ENCODE data around the gene MRPS14. TPM values are rescaled to one million over a fixed set of nuclear protein-coding genes. Genes with fewer than 3 reads are reported as not detected.

Gene MRPS14
- total and polyA plus RNA-seq, 2 donors (not counting 1 experiment from before 2014, with no cell fraction given): 31.6 to 39.5 TPM

DNA sequence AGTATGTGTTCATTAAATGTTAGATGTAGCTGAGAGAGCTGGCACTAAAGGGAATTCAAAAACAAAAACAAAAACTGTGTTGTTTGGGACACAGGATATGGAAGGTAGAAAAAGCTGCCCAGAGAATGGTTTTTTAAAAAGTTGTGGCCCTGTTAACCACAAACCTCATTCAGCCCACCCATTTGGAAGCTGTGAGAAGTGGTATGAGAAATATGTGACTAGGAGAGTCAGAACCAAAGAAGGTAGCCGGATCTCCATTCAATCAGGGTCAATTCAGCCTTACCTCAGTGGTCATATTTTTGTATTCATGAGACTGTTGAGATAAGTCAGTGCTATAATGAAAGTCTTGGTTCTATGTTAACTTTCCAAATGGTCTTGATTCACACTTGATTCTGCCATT lies 53.2 kb downstream of the MRPS14 start:
- no peak overlapping the region for H2AFZ ChIP-seq (ENCODE audit: low read length)
- H3K4me2 ChIP-seq (ENCODE audit: extremely low read depth, insufficient read depth, low read length): no peak overlapping the region
- no peaks in the 10 kb centered on the region for H4K20me1 ChIP-seq (ENCODE audit: control insufficient read depth, extremely low read depth, insufficient read depth, low read length)
- H3K27me3 ChIP-seq (ENCODE audit: control insufficient read depth, insufficient read depth, low read length): no peaks in the 10 kb centered on the region
- H3K4me1 ChIP-seq (ENCODE audit: control insufficient read depth, extremely low read depth, insufficient read depth, low read length): no peaks in the 10 kb centered on the region
- H3K9ac ChIP-seq (ENCODE audit: insufficient read depth, low read length): no peak overlapping the region
- no peak overlapping the region for H3K27ac ChIP-seq (ENCODE audit: insufficient read depth, low read length)
- no peaks in the 10 kb centered on the region for H3K36me3 ChIP-seq (ENCODE audit: control insufficient read depth, insufficient read depth, low read length)
- TF ChIP-seq CTCF (conservative IDR thresholded peaks at IDR 0.05 in 1 of 2, IDR thresholded peaks at IDR 0.05 in 1 of 2; ENCODE audit: low read depth in 1 of 2, low read length in 2 of 2) (no peak), EZH2 (IDR thresholded peaks at IDR 0.05; ENCODE audit: low read length, missing control alignments) (no peak)
- no peaks in the 10 kb centered on the region for H3K9me3 ChIP-seq (ENCODE audit: control insufficient read depth, insufficient read depth, low read depth, low read length)
- H3K79me2 ChIP-seq (ENCODE audit: control insufficient read depth, insufficient read depth, low read length): no peaks in the 10 kb centered on the region
- H3K4me3 ChIP-seq (replicated peaks in 1 of 4; ENCODE audit: control extremely low read depth in 1 of 4, insufficient read depth in 1 of 4, low read depth in 3 of 4, low read length in 4 of 4): no peak overlapping the region
- peak in 1 of 2 donors; percentile 91 for DNase-seq (ENCODE audit: low read depth in 2 of 2)

DNA sequence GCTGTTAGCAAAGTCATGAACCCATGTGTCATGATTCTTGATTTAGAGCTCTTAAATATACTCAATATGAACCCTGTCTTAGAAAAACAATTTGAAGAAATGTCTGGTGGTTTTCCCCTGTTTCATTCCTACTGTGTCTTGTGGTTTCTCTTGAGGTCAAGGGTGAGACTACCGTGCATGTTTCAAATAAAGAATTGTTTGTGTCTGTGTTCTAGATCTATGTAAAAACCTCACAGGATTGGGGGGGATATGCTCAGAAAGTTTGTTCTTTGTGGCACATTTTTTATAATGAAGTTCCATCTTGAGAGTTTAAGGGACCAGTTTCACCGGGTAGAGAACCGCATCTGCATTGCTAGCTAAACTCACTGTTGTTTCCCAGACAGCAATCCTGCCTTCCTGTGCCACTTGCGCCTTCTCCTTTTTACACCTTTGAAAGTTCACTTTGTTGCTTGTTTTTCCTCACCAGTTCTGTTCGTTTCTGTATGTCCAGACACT lies 54.4 kb downstream of the MRPS14 start:
- Histone ChIP-seq H3K4me2 (ENCODE audit: extremely low read depth, insufficient read depth, low read length) (no peak overlapping the region), H3K79me2 (ENCODE audit: control insufficient read depth, insufficient read depth, low read length) (no peaks in the 10 kb centered on the region), H3K9me3 (ENCODE audit: control insufficient read depth, insufficient read depth, low read depth, low read length) (no peaks in the 10 kb centered on the region), H3K4me1 (ENCODE audit: control insufficient read depth, extremely low read depth, insufficient read depth, low read length) (no peaks in the 10 kb centered on the region), H4K20me1 (ENCODE audit: control insufficient read depth, extremely low read depth, insufficient read depth, low read length) (no peaks in the 10 kb centered on the region), H2AFZ (ENCODE audit: low read length) (no peak overlapping the region), H3K9ac (ENCODE audit: insufficient read depth, low read length) (no peak overlapping the region), H3K27me3 (ENCODE audit: control insufficient read depth, insufficient read depth, low read length) (no peaks in the 10 kb centered on the region), H3K36me3 (ENCODE audit: control insufficient read depth, insufficient read depth, low read length) (no peaks in the 10 kb centered on the region), H3K4me3 (replicated peaks in 1 of 4; ENCODE audit: control extremely low read depth in 1 of 4, insufficient read depth in 1 of 4, low read depth in 3 of 4, low read length in 4 of 4) (no peak overlapping the region), H3K27ac (ENCODE audit: insufficient read depth, low read length) (no peak overlapping the region)
- peak; percentile 43 to 96 for DNase-seq (ENCODE audit: low read depth in 2 of 2)
- TF ChIP-seq EZH2 (IDR thresholded peaks at IDR 0.05; ENCODE audit: low read length, missing control alignments) (no peak), CTCF (conservative IDR thresholded peaks at IDR 0.05 in 1 of 2, IDR thresholded peaks at IDR 0.05 in 1 of 2; ENCODE audit: low read depth in 1 of 2, low read length in 2 of 2) (no peak)

DNA sequence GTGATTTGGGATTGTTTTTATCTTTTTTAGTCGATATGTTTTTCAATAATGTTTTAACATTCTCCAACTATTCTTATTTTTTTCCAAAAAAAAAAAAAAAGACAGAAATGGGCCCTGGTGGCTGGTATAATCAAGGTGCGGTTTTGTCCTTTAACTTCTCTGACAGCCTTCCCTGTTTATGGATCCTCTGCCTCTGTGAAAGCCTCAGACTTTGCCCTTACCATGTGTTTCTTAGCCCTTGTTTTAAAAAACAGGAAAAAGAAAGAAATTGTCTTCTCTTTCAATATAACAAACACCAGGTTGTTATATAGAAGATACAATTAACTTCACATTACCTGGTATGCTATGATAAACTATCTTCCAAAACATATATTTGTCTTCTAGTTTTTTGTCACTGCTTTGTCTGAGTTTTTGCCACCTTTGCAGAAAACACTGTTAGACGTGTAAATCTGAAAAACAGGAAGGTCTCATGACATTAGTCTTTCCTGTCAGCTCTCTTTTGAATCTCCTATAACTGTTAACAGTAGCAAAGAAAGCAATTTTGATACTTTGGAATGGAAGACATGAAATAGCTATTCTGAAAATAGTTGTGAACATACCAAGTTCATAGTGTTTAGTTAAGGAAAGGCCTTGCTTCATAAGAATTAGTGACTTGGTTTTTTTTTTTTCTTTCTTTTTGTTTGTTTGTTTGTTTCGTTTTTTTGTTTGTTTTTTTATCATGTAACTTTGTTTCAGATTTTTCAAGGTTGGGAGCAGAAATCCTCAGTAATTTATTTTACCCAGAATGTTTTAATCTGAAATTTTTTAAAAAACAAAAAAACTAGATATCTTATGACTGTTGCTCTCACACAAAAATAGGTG lies 55.1 kb downstream of the MRPS14 start:
- no peaks in the 10 kb centered on the region for H3K79me2 ChIP-seq (ENCODE audit: control insufficient read depth, insufficient read depth, low read length)
- no peak overlapping the region for H3K9ac ChIP-seq (ENCODE audit: insufficient read depth, low read length)
- no peak for DNase-seq (ENCODE audit: low read depth in 2 of 2)
- no peak overlapping the region for H3K27ac ChIP-seq (ENCODE audit: insufficient read depth, low read length)
- no peaks in the 10 kb centered on the region for H3K36me3 ChIP-seq (ENCODE audit: control insufficient read depth, insufficient read depth, low read length)
- TF ChIP-seq CTCF (conservative IDR thresholded peaks at IDR 0.05 in 1 of 2, IDR thresholded peaks at IDR 0.05 in 1 of 2; ENCODE audit: low read depth in 1 of 2, low read length in 2 of 2) (no peak), EZH2 (IDR thresholded peaks at IDR 0.05; ENCODE audit: low read length, missing control alignments) (no peak)
- no peak overlapping the region for H2AFZ ChIP-seq (ENCODE audit: low read length)
- no peaks in the 10 kb centered on the region for H4K20me1 ChIP-seq (ENCODE audit: control insufficient read depth, extremely low read depth, insufficient read depth, low read length)
- no peak overlapping the region for H3K4me2 ChIP-seq (ENCODE audit: extremely low read depth, insufficient read depth, low read length)
- H3K9me3 ChIP-seq (ENCODE audit: control insufficient read depth, insufficient read depth, low read depth, low read length): no peaks in the 10 kb centered on the region
- no peaks in the 10 kb centered on the region for H3K27me3 ChIP-seq (ENCODE audit: control insufficient read depth, insufficient read depth, low read length)
- no peak overlapping the region for H3K4me3 ChIP-seq (replicated peaks in 1 of 4; ENCODE audit: control extremely low read depth in 1 of 4, insufficient read depth in 1 of 4, low read depth in 3 of 4, low read length in 4 of 4)
- H3K4me1 ChIP-seq (ENCODE audit: control insufficient read depth, extremely low read depth, insufficient read depth, low read length): no peaks in the 10 kb centered on the region
